ENCODE data around the gene MYPN.

Gene MYPN

GRCh38 chr10:68128015-68128414, 18.7 kb downstream of the MYPN start:
- no peak for TF ChIP-seq CTCF (IDR thresholded peaks at IDR 0.05; ENCODE audit: low read depth, low read length)
- no peak overlapping the region for H3K4me3 ChIP-seq (ENCODE audit: low read depth, low read length)
- no peak for DNase-seq
- no peak overlapping the region for H3K27ac ChIP-seq
- no peaks in the 10 kb centered on the region for H3K9me3 ChIP-seq (ENCODE audit: severe bottlenecking)
- no peaks in the 10 kb centered on the region for H3K27me3 ChIP-seq (ENCODE audit: insufficient read depth, low read depth, severe bottlenecking)
- H3K36me3 ChIP-seq = no peaks in the 10 kb centered on the region

- TF ChIP-seq CTCF (IDR thresholded peaks at IDR 0.05; ENCODE audit: low read depth, low read length) = no peak
- DNase-seq = no peak
- Histone ChIP-seq H3K36me3 (no peaks in the 10 kb centered on the region), H3K9me3 (ENCODE audit: severe bottlenecking) (no peaks in the 10 kb centered on the region), H3K27ac (no peak overlapping the region), H3K4me3 (ENCODE audit: low read depth, low read length) (no peak overlapping the region), H3K27me3 (ENCODE audit: insufficient read depth, low read depth, severe bottlenecking) (no peaks in the 10 kb centered on the region)
Observed at GRCh38 chr10:68132391-68132790, 23.1 kb downstream of the MYPN start.

- no peak for TF ChIP-seq CTCF (IDR thresholded peaks at IDR 0.05; ENCODE audit: low read depth, low read length)
- Histone ChIP-seq H3K27me3 (ENCODE audit: insufficient read depth, low read depth, severe bottlenecking) (no peaks in the 10 kb centered on the region), H3K27ac (no peak overlapping the region), H3K4me3 (ENCODE audit: low read depth, low read length) (no peak overlapping the region), H3K9me3 (ENCODE audit: severe bottlenecking) (no peaks in the 10 kb centered on the region), H3K36me3 (no peaks in the 10 kb centered on the region)
- no peak for DNase-seq
Observed at GRCh38 chr10:68133523-68133922, 24.2 kb downstream of the MYPN start.

- Histone ChIP-seq H3K4me3 (ENCODE audit: low read depth, low read length) (no peak overlapping the region), H3K27me3 (ENCODE audit: insufficient read depth, low read depth, severe bottlenecking) (no peaks in the 10 kb centered on the region), H3K36me3 (no peaks in the 10 kb centered on the region), H3K27ac (no peak overlapping the region), H3K9me3 (ENCODE audit: severe bottlenecking) (no peaks in the 10 kb centered on the region)
- no peak for TF ChIP-seq CTCF (IDR thresholded peaks at IDR 0.05; ENCODE audit: low read depth, low read length)
- no peak for DNase-seq
Observed at GRCh38 chr10:68135362-68135761, 26.1 kb downstream of the MYPN start.

GRCh38 chr10:68135922-68136792, 26.9 kb downstream of the MYPN start:
- Histone ChIP-seq H3K27ac (no peak overlapping the region), H3K27me3 (ENCODE audit: insufficient read depth, low read depth, severe bottlenecking) (no peaks in the 10 kb centered on the region), H3K4me3 (ENCODE audit: low read depth, low read length) (no peak overlapping the region), H3K36me3 (no peaks in the 10 kb centered on the region), H3K9me3 (ENCODE audit: severe bottlenecking) (no peaks in the 10 kb centered on the region)
- no peak for TF ChIP-seq CTCF (IDR thresholded peaks at IDR 0.05; ENCODE audit: low read depth, low read length)
- no peak for DNase-seq

- no peaks in the 10 kb centered on the region for H3K36me3 ChIP-seq
- no peaks in the 10 kb centered on the region for H3K27me3 ChIP-seq (ENCODE audit: insufficient read depth, low read depth, severe bottlenecking)
- no peaks in the 10 kb centered on the region for H3K9me3 ChIP-seq (ENCODE audit: severe bottlenecking)
- DNase-seq = no peak
- TF ChIP-seq CTCF (IDR thresholded peaks at IDR 0.05; ENCODE audit: low read depth, low read length) = no peak
- H3K27ac ChIP-seq = no peak overlapping the region
- no peak overlapping the region for H3K4me3 ChIP-seq (ENCODE audit: low read depth, low read length)
Observed at GRCh38 chr10:68137171-68137570, 27.9 kb downstream of the MYPN start.
